ENCODE data around the gene FIGN. TPM values are rescaled to one million over a fixed set of nuclear protein-coding genes. Genes with fewer than 3 reads are reported as not detected.

Gene FIGN
- total RNA-seq, 4 donors from 2014 or later, result 12.3 to 17.7 (median 14.2) TPM

GRCh38 chr2:163767097-163767496 is 31.3 kb upstream of the FIGN start:
- H3K27ac ChIP-seq, result no peak overlapping the region
- no peaks in the 10 kb centered on the region for H3K36me3 ChIP-seq
- DNase-seq (ENCODE audit: low spot score in 2 of 2), result no peak
- H3K4me1 ChIP-seq, result no peaks in the 10 kb centered on the region
- no peak overlapping the region for H3K4me3 ChIP-seq
- 90 to 94% methylated on average over 4 of the region's 4 CpGs for WGBS, 2 donors
- H3K27me3 ChIP-seq, result no peaks in the 10 kb centered on the region
- TF ChIP-seq CTCF (IDR thresholded peaks at IDR 0.05) (no peak), EP300 (IDR thresholded peaks at IDR 0.05) (no peak)
- H3K9me3 ChIP-seq, result no peaks in the 10 kb centered on the region

- Histone ChIP-seq H3K27ac (no peak overlapping the region), H3K27me3 (no peaks in the 10 kb centered on the region), H3K36me3 (no peaks in the 10 kb centered on the region), H3K4me1 (no peaks in the 10 kb centered on the region), H3K4me3 (no peak overlapping the region), H3K9me3 (no peaks in the 10 kb centered on the region)
- WGBS, 2 donors, result 82 to 85% methylated on average over 3 of the region's 3 CpGs
- no peak for TF ChIP-seq CTCF (IDR thresholded peaks at IDR 0.05)
- TF ChIP-seq POLR2A (IDR thresholded peaks at IDR 0.05), result no peak
- TF ChIP-seq EP300 (IDR thresholded peaks at IDR 0.05), result no peak
- no peak for DNase-seq (ENCODE audit: low spot score in 2 of 2)
Measured at GRCh38 chr2:163764566-163764965, 28.8 kb upstream of the FIGN start.

- DNase-seq (ENCODE audit: low spot score in 2 of 2), result no peak
- H3K27ac ChIP-seq, result no peak overlapping the region
- H3K36me3 ChIP-seq, result no peaks in the 10 kb centered on the region
- WGBS, 2 donors, result 58 to 67% methylated on average over 2 of the region's 2 CpGs
- no peak for TF ChIP-seq EP300 (IDR thresholded peaks at IDR 0.05)
- no peak for TF ChIP-seq POLR2A (IDR thresholded peaks at IDR 0.05)
- H3K27me3 ChIP-seq, result no peaks in the 10 kb centered on the region
- no peak overlapping the region for H3K4me3 ChIP-seq
- H3K4me1 ChIP-seq, result peaks cover 0 to 1% (median 0%) of the 10 kb centered on the region in 4 donors
- H3K9me3 ChIP-seq, result no peaks in the 10 kb centered on the region
Measured at GRCh38 chr2:163759013-163759412, 23.2 kb upstream of the FIGN start.

GRCh38 chr2:163757814-163758213 is 22.0 kb upstream of the FIGN start:
- H3K4me1 ChIP-seq, result peaks cover 0 to 4% (median 0%) of the 10 kb centered on the region in 4 donors
- H3K27ac ChIP-seq, result no peak overlapping the region
- WGBS, 2 donors, result 45 to 61% methylated on average over 1 of the region's 1 CpG
- no peaks in the 10 kb centered on the region for H3K9me3 ChIP-seq
- no peaks in the 10 kb centered on the region for H3K27me3 ChIP-seq
- no peak for DNase-seq (ENCODE audit: low spot score in 2 of 2)
- no peak for TF ChIP-seq CTCF (IDR thresholded peaks at IDR 0.05)
- no peak for TF ChIP-seq POLR2A (IDR thresholded peaks at IDR 0.05)
- no peak for TF ChIP-seq EP300 (IDR thresholded peaks at IDR 0.05)
- no peaks in the 10 kb centered on the region for H3K36me3 ChIP-seq
- H3K4me3 ChIP-seq, result no peak overlapping the region

GRCh38 chr2:163756588-163756987 is 20.8 kb upstream of the FIGN start:
- TF ChIP-seq CTCF (IDR thresholded peaks at IDR 0.05), result no peak
- TF ChIP-seq EP300 (IDR thresholded peaks at IDR 0.05), result no peak
- TF ChIP-seq POLR2A (IDR thresholded peaks at IDR 0.05), result no peak
- no peaks in the 10 kb centered on the region for H3K36me3 ChIP-seq
- no peak for DNase-seq (ENCODE audit: low spot score in 2 of 2)
- no peak overlapping the region for H3K27ac ChIP-seq
- no peak overlapping the region for H3K4me3 ChIP-seq
- H3K4me1 ChIP-seq, result peaks cover 0 to 4% (median 0%) of the 10 kb centered on the region in 4 donors
- WGBS, 2 donors, result 65 to 68% methylated on average over 4 of the region's 4 CpGs
- H3K9me3 ChIP-seq, result no peaks in the 10 kb centered on the region
- no peaks in the 10 kb centered on the region for H3K27me3 ChIP-seq

- Histone ChIP-seq H3K27ac (no peak overlapping the region), H3K27me3 (no peaks in the 10 kb centered on the region), H3K9me3 (no peaks in the 10 kb centered on the region), H3K4me3 (no peak overlapping the region), H3K36me3 (no peaks in the 10 kb centered on the region), H3K4me1 (peaks cover 0 to 4% (median 0%) of the 10 kb centered on the region in 4 donors)
- no peak for DNase-seq (ENCODE audit: low spot score in 2 of 2)
- TF ChIP-seq CTCF (IDR thresholded peaks at IDR 0.05) (no peak), EP300 (IDR thresholded peaks at IDR 0.05) (no peak), POLR2A (IDR thresholded peaks at IDR 0.05) (no peak)
- WGBS, 2 donors, result 86 to 91% methylated on average over 2 of the region's 2 CpGs
Measured at GRCh38 chr2:163755366-163755765, 19.6 kb upstream of the FIGN start.
